HG03565 (cell line): ENCODE measurements around the gene LCE5A.
"Not testable (repeated sequence)": the region's sequence is repeated elsewhere in the genome, so short reads cannot be mapped to it uniquely, and the experiment has no call there.

Source experiments
- ATAC-seq: cut with Tn5 transposase; IDR thresholded peaks from one replicate; pipeline ENCODE4 v1.9.1; 2021; ENCODE audit warnings: mild to moderate bottlenecking, moderate library complexity; ENCODE audit not compliant: unreplicated experiment

Gene LCE5A, protein sequence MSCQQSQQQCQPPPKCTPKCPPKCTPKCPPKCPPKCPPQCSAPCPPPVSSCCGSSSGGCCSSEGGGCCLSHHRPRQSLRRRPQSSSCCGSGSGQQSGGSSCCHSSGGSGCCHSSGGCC

DNA sequence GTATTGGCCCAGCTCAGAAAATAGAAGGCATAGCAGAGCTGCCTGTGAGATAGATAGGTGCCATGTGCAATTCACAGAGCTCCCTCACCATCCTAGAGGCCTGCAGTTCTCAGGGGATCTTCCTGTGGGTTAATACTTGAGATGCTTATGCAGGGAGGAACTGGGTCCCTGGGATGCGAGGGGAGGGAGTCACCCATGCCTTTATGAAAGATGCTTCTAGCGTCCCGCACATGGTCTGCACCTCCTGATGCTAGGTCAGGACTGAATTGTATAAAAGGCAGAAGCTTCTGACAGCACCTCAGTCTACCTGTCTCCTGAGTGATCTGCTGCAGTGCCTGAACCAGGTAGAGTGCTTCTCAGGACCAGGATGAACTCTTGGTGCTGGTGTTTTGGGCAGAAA is at the start of gene LCE5A:
Gene LCE5A (plus strand): TSS at position 301 of the 400 bp plus-strand sequence. CDS start 732 bp downstream, outside the sequence.
- no peak for ATAC-seq

DNA sequence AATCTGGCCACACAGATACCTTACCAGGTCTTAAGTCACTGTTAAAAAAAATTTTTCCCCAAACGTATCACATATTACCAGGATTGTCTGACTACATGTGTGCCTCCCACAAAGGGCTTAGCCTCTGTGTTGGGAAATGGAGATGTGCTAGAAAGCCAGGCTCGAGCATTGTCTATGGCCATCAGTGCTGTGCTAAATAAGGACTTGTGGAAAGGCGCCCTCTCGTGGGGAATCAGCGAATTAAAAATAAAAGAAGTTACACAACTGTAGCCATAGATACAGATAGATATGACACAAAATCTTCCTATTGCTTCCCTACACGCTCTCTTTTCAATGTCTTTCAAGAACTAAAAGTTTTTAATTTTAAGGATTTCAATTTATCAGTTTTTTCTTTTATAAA is 49.1 kb upstream of the LCE5A start:
- no peak for ATAC-seq

DNA sequence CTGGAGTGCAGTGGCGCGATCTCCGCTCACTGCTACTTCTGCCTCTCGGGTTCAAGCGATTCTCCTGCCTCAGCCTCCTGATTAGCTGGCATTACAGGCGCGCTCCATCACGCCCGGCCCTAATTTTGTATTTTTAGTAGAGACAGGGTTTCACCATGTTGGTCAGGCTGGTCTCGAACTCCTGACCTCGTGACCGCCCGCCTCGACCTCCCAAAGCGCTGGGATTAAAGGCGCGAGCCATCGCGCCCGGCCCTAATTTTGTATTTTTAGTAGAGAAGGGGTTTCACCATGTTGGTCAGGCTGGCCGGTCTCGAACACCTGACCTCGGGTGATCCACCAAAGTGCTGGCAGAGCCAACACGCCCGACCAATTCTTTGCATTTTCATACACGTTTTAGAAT is 48.0 kb upstream of the LCE5A start:
- ATAC-seq, result no peak

DNA sequence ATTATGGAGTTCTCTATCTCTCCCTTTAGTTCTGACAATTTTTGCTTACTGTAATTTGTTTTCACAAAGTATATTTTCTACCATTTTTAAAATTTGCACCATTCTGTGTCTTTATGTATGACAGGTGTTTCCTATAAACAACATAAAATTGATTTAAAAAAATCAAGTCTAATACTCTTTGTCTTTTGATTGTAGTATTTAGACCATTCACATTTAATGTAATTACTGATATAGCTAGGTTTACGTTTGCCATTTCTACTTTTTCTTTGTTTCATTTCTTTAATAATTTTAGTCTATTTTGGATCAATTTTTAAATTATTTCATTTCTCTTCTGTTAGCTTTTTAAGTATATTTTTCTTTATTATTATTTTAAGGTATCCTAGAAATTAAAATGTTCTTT is 44.4 kb upstream of the LCE5A start:
- ATAC-seq, result no peak

DNA sequence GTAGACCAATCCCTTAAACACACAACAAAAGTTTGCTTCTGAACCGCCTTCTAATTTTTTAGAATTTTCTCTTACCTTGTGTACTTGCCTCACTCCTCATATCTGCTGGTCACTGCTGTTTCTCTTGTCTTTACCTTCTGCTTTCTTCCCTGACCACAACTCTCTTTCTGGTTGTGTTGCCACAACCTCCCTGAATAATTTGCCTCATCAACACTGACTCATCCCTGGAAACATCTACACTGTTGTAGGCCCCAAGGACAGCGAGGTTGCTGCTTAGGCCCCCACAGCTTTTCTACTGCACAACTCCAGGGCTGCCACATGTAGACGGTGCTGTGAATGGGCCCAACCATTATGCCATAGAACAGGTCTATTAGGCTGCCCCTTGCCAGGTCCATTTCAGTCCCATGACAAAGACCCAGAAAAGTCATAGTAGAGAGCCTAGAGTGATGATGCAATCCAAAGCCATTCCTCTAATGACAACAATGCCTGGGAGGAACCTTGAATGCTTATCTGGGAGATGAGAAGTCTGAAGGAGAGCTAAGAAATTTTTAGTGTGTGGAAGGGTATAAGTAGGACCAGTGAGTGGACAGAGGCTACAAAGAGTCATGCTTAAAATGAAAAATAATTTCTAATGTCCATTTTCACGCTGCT is 36.6 kb upstream of the LCE5A start:
- ATAC-seq, result no peak

DNA sequence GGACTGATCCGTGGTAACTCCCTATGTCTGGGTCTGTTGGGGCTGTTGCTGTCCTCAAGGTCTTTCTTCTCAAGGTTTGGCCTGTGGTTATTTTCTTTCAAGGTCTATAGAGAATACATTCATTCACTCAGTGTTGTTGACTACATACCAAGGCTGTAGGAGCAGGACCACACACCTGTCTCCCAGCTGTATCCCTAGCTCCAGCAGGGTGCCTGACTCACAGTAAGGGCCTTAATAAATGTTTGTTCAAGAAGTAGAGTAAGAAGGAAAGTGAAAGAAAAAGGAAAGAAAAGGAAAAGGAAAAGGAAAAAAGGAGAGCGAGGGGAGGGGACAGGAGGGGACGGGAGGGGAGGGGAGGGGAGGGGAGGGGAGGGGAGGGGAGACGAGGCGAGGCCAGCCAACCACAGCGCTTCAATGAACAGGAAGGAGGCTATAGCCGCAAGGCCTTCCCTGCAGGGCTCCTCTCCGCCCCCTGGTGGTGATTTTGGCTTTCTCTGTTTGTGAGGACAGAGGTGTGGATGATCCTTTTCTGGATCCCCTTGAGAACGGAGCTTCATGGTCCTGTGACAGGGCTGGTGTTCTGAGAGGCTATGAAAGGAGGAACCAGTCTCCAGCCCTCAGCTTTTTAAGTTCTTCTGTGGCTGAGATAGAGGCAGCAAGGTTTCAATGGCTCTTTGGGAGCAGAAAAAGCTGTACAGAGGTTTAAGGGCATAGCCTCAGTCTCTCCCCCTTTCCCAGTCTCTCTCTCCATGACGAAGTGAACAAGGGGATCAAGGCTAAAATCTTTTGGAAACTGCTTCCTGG is 30.6 kb upstream of the LCE5A start:
- ATAC-seq, result no peak

DNA sequence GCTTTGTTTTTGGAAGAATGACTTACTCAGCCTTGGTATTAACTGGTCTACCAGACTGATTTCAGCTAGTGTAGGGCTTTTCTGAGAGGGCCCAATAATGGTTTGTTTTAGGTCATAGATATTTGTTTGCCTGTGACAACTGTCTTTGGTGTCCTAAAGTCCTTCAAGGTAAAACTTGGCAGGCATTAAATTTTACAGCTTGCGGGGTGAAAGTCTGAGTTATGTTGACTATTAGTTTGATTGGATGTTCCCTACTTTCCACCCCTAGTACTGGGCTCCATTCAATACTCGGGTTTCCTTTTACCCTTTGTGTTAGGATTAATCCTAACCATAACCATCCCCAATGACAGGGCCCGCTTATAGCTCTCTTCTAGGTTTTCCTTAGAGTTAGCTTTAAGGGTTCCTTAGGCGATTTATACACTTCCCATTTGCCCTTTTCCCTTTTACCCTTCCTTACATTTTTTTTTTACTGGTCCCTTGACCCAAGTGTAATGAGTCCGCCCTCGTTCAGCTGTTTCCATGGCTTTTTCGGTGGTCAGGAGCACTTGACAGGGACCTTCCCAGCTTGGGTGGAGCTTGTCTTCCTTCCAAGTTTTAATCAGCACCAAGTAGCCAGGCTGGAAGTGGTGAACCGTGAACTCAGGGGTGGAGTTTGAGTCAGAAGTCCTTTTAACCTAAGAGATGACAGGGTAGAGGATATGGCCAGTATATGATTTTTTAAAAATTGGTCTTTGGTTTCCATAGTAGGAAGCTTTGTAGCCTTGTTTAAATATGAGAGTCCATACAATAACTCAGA is 28.5 kb upstream of the LCE5A start:
- no peak for ATAC-seq

DNA sequence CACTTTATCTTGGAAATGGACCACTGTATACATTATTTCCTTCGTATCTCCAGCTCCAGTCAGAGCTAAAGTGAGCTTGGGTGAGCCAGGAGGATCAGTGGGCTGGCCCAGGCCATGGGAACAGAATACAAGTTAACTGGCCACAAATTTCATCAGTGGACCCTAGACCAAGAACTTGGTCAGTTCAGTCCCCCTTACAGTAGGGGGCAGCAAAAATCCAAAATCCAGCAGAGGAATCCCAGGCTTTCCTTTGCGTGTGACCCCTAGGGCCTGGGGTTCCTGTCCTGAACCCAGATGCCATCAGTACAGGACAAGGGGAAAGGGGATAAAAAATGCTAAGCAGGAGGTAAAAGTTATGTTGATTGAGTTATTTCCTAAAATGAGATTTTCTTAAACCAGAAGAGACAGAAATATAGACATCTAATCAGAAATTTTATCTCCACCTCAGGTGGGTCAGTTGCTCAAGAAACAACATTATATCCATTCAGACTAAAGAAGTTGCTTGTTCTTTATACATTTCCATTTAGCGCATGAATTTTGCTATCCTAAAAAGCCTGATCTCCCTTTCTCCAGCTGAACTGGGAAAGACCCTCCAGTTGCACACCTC is 24.1 kb upstream of the LCE5A start:
- no peak for ATAC-seq

DNA sequence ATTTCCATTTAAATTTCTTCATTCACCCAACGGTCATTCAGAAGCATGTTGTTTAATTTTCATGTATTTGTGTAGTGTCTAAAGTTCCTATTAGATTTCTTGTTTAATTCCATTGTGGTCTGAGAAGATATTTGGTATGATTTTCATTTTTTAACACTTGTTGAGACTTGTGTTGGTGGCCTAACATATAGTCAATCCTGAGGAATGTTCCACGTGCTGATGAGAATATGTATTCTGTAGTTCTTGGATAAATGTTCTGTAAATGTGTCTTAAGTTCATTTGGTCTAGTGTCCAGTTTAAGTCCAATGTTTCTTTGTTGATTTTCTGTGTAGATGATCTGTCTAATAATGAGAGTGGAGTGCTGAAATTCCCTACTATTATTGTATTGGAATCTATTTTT is 22.7 kb upstream of the LCE5A start:
- no peak for ATAC-seq

DNA sequence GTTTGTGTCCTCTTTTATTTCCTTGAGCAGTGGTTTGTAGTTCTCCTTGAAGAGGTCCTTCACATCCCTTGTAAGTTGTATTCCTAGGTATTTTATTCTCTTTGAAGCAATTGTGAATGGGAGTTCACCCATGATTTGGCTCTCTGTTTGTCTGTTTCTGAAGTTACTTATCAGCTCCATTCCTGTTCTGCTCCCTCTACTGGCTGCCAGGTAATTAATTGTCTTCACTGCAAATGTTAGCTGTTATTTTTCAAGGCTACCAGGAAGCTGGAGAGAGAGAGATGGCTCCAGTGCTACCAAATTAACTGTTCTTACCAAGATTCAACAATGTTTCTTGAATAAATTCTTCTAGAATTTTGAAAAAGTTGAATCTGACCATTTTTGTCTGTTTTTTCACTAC is 19.1 kb upstream of the LCE5A start:
- not testable (repeated sequence) for ATAC-seq

DNA sequence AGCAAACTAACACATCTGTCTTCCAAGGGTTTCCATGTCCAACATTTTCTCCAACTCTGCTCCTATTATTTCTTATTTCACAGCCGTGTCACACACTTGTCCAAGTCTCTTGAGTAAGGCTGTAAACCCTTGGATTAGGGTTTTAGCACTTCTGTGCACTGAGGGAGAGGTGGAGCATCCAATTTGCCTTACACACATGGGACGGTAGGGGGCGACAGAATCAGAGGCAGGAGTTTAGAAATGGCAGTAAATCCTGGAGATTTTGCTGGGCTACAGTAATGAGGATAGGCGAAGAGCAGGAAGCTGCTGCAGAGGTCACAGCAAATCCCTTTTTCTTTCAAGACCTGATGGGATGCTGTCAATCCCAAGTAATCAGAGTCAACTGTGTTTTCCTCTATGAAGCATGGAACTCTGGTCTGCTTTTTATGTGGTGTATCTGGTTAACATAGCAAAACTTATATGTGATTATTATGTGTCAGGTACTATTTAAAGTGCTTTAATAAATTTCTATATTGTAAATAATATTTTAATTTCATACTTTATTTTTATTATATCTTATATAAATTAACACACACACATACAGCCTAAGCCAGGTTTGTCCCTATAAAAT is 15.4 kb upstream of the LCE5A start:
- ATAC-seq, result no peak

DNA sequence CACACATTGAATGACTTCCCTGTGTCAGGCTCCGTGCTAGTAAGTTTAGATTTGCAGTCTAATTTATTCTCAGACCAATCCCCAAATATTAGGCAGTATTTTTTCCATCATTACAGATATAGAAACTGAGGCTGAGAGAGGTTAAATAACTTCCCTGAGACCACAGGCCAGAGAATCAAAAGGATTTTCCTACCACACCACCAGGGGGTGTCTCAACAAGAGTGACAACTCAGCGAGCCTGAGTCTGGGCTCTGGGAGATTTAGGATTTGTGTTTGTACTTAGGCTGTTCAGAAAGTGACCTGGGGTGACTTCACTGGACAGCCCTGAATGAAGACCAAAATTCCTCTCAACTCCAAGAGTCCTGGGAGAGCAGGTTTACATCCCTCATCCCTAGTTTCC is 13.3 kb upstream of the LCE5A start:
- no peak for ATAC-seq

DNA sequence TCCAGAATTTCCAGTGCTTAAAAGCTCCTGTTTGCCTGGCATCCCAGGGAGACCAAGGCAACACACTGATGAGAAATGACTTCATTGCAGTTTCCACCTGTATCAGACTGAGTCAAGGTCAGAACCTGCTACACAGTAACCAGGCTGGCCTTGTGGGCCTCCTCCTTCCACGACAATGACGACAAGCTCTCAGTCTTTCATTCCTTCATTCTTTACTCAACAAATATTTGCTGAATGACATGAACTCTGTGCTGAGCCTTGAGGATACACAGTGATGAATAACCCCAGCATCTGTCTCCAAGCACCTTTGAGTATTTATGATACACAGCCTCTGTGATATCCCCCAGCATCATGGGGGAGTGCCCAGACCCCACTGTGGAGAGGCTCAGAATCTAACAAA is 8.9 kb upstream of the LCE5A start:
- ATAC-seq, result no peak

DNA sequence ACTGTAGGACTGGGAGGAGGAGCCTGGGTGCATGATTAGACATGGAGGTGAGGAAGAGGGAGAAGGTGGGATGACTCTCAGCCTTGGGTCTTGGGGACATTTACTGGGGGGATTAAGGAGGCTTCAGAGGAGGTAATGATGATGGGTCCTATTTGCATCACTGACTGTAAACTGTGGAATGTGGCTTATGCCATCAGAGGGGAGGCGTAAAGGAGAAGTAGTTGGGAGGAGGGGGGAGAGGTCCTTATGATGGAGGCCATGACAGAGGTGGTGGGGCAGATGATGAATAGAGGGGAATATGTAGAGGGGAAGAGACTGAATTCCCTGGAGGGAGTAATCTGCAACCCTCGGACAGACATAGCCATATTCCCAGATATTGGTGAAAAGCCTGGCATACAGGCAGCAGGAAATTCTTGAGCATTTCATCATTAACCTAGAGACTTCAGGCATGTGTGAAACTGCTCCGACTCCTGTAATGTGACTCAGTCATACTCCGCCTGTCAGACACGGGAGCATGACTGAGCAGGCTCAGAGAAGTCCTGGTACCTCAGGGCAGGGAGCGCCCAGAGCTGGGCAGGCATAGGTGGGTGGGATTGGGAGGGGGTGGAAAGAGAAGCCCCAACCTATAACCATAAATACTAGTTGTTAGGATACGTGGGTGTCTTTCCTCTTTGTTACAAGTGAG is 8.0 kb upstream of the LCE5A start:
- ATAC-seq, result no peak

DNA sequence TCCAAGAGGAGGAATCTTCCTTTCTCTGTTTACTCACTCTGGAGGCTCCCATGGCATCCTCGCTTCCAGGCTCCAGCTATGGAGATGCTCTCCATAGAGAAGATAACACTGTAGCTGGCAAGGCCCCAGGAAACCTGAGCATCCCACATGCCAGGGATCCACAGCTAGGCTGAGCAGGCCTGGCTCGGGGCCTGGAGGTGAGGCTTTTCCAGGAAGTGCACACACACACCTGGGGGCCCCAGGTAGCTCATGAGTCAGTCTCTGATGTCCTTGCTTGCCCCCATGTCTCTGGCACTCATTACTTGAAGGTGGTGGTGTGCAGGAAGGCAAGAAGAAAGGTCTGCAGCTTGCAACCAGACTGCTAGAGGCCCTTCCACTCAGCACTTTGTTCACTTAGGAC is 5.5 kb upstream of the LCE5A start:
- no peak for ATAC-seq

DNA sequence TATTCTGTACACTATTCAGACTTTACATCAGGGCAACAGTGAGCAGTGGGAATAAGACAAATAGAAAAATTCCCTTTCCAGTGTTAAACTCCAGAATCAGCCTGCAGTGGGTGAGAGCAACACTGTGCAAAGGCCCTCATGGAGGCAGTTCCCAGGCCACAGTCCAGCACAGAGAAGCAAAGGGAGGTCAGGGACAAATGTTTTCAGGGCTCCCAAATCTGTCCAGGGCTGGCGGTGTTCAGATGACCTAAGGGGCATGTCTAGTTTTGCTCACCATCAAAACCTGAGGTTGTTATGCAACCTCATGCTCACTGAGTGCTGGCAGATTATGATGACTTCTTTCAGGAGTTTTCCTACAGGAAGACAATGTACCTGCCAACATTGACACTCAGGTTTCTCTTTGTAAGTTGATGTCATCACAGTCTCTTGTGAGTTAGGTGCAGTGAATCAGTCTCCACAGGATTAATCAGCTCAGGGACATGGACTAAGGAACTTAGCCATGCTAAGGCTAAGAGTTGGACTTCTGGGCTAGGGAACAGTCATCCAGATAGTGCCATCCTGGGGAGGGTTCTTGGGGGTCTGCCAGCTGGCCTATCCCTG is 3.6 kb upstream of the LCE5A start:
- no peak for ATAC-seq

DNA sequence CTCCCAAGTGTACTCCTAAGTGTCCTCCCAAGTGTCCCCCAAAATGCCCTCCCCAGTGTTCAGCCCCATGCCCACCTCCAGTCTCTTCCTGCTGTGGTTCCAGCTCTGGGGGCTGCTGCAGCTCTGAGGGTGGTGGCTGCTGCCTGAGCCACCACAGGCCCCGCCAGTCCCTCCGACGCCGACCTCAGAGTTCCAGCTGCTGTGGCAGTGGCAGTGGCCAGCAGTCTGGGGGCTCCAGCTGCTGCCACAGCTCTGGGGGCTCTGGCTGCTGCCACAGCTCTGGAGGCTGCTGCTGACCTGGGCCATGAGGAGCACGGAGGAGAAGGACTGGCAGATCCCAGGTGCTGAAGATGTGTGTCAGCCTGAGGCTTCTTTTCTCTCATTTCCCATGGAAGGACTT is 993 bp downstream of the LCE5A start:
- no peak for ATAC-seq

DNA sequence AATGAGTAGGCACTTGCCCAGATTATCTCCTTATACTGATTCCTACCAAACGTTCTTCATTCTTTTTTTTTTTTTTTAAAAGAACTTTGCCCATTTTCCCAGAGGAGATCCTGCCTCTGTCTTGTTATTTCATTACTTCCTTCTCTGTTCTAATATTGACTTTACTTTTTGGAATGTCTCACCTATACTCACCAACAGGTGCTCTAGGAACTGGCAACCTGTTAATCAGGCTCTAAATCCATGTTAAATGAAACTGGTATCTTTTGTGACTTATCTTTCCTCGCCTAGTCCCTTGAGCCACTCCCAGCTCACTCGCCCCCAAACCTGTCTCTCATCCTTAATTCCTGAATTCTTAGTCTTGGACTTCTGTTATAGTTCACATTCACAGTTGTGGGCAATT is 2.5 kb downstream of the LCE5A start:
- ATAC-seq, result no peak

DNA sequence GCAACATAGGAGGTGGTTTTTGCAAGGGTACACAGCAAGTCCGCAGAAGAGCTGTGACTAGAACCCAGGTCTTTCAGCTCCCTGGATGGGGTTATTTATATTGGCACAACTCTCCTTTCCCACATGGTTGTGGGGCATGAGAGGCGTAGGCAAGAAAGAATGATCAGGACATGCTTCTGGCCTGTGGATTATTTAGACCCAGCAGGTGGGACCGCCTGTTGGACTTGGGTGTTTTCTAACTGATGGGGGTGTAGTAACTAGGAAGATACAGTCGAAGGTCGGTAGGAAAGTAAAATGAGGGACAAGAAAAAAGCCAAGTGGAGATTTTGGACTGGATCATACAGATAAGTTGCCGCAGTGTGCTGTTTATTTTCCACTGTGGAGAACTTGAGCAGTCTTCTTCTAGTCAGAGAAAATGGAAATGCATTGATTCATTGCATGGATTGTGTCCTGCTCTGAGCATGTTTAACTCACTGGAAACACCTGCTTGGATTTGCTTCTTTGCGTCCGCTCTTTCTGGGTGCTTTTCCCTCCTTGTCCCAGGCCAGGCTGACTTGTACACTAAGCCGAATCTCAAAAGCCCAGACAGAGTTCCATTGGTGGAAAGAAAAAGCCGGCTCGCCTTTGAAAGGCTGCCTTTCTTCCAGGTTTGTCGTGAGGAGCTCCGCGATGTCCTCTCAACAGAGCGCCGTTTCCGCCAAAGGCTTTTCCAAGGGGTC is 4.3 kb downstream of the LCE5A start:
- no peak for ATAC-seq
